ENCODE data around the gene TFEB. TPM values are rescaled to one million over a fixed set of nuclear protein-coding genes. Genes with fewer than 3 reads are reported as not detected.

Gene TFEB
- total RNA-seq, 4 donors from 2014 or later: 24.2 to 46.7 (median 33.1) TPM

DNA sequence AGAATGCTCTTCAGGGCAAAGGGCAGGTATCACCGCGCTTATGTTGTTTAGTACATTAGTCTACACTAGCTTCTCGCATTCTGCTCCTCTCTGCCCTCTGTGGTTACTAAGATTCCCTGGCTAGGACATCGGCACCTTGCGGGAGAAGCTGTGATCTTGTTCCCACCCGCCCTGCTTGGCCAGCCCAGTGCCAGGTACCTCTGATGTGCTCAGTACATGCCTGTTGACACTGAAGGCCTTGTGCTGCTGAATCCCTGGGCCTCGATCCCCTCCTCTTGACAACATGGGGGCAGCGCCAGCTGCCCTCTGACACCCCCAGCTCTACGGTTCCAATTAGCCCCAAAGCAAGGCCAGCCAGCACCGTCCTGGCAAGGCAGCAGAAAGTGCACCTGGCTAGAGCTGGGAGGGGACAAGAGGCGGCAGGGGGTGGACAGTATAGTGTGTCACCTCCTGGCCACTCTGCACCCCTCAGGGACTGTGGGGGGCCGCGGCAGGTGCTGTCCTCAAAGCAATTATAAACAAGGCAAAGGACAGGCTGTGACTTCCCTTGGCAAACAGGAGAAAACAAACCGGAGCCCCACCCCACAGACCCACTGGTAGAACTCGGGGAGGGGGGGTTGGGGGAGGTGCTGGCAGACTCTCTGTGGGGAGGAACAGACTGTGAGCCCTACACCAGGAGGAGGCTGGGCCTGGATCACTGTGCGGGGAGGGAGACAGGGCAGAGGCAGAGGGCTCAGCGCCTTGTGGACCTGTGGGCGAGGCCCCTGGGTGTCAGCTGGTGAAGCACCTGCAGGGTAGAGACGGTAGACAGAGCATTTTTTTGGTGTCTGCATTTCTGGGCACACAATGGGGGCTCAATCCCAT lies 7.1 kb downstream of the TFEB start:
- H3K4me3 ChIP-seq: no peak overlapping the region
- H3K27ac ChIP-seq (replicated peaks in 1 of 4): no peak overlapping the region
- WGBS: 74% methylated on average over 12 of the region's 19 CpGs
- intact Hi-C loops (cut with DNase I): no loop called here
- H3K36me3 ChIP-seq: peaks cover 0 to 8% (median 0%) of the 10 kb centered on the region in 4 donors
- H3K4me1 ChIP-seq: peaks cover 87 to 96% (median 94%) of the 10 kb centered on the region in 4 donors
- no peaks in the 10 kb centered on the region for H3K9me3 ChIP-seq
- no peaks in the 10 kb centered on the region for H3K27me3 ChIP-seq
- no peak for DNase-seq (ENCODE audit: extremely low spot score)
- TF ChIP-seq EP300 (IDR thresholded peaks at IDR 0.05) (no peak), POLR2A (IDR thresholded peaks at IDR 0.05; ENCODE audit: low read depth) (no peak), CTCF (IDR thresholded peaks at IDR 0.05) (no peak), POLR2AphosphoS5 (IDR thresholded peaks at IDR 0.05) (no peak)

DNA sequence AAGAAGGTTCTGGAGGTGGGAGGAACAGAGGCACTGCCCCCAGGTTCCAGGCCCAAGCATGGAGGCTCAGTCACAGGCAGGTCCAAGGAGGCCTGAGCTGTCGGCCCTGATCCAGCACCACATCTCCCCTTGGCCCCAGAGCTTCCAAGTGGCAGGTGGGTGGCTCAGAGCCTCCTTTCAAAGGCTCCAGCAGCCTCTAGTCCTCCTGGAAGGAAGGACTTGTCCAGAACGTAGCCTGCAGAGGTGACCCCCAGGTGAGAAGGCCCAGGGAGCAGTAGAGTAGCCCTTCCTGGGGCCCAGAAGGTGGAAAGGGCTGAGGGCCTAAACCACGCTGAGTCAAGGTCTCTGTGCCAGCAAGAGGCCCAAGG lies 7.7 kb downstream of the TFEB start:
- DNase-seq (ENCODE audit: extremely low spot score): no peak
- Histone ChIP-seq H3K4me3 (no peak overlapping the region), H3K36me3 (peaks cover 0 to 8% (median 0%) of the 10 kb centered on the region in 4 donors), H3K9me3 (no peaks in the 10 kb centered on the region), H3K27me3 (no peaks in the 10 kb centered on the region), H3K4me1 (peaks cover 87 to 96% (median 94%) of the 10 kb centered on the region in 4 donors), H3K27ac (replicated peaks in 1 of 4) (no peak overlapping the region)
- WGBS: 86% methylated on average over 3 of the region's 3 CpGs
- intact Hi-C loops (cut with DNase I): no loop called here
- TF ChIP-seq EP300 (IDR thresholded peaks at IDR 0.05) (no peak), POLR2A (IDR thresholded peaks at IDR 0.05; ENCODE audit: low read depth) (no peak), POLR2AphosphoS5 (IDR thresholded peaks at IDR 0.05) (no peak), CTCF (IDR thresholded peaks at IDR 0.05) (no peak)

DNA sequence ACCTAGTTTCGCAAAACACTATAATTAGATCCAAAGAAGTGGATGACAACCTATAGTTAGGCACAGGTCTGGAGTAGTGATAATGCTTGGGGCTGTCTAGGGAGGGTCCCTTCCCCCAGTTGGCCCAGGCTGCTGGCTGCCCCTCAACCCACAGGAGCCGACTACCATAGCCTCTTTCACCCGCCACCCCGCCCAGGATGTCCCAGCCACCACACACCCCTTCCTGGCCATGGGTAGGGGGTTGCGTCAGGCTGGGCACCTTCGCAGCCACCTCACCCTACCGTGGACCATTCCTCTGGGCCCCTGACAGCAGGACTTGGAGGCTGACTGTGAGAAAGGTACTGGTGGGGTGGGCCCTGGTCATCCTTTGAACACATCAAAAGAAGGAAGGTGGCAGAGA lies 8.5 kb downstream of the TFEB start:
- no peak overlapping the region for H3K27ac ChIP-seq (replicated peaks in 1 of 4)
- no peak for DNase-seq (ENCODE audit: extremely low spot score)
- peaks cover 88 to 96% (median 92%) of the 10 kb centered on the region in 4 donors for H3K4me1 ChIP-seq
- no peak for TF ChIP-seq EP300 (IDR thresholded peaks at IDR 0.05)
- no peak for TF ChIP-seq POLR2AphosphoS5 (IDR thresholded peaks at IDR 0.05)
- TF ChIP-seq CTCF (IDR thresholded peaks at IDR 0.05): no peak
- TF ChIP-seq POLR2A (IDR thresholded peaks at IDR 0.05; ENCODE audit: low read depth): no peak
- no peaks in the 10 kb centered on the region for H3K9me3 ChIP-seq
- H3K4me3 ChIP-seq: no peak overlapping the region
- 65% methylated on average over 7 of the region's 7 CpGs for WGBS
- no peaks in the 10 kb centered on the region for H3K27me3 ChIP-seq
- peaks cover 0 to 8% (median 0%) of the 10 kb centered on the region in 4 donors for H3K36me3 ChIP-seq
- intact Hi-C loops (cut with DNase I): no loop called here

DNA sequence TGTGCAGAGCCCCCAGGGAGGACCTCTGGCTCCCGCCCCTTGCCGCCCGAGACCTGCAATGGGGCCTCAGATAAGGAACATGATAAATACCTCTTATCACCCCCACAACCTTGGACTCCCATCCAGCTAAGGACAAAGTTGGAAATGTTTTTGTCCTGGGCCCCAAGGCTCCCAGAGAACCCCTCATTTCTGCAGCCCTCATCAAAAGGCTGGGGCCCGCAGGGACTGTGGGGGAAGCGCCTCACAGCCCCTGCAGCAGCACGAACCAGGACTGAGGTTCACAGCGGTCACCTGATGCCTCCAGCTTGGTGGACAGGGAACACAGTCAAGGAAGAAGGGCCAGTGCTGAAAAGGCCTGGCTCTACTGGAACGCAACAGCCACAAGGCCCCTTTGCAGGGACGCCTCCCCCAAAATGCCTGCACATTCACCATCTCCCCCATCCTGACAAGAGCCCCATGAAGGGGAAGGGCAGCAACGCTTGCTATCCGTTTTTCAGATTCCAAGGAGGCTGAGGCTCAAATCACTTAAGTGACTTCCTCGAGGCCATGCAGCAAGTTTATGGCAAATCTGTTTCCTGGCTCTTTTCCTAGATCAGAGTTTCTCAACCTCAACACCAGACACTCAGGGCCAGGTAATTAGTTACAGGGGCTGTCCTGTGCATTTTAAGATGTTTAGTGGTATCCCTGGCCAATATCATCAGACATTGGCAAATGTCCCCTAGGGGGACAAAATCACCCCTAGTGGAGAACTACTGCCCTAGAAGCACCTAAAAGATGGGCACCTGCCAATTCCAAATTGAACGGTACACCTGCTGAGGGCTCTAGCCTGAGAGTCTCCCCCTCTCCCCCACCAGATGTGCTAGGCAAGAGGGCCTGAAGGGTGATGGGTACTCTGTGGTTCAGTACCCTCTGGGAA lies 10.6 kb downstream of the TFEB start:
- WGBS: 80% methylated on average over 13 of the region's 13 CpGs
- Histone ChIP-seq H3K27ac (replicated peaks in 1 of 4) (peak overlapping the region in 1 of 4 donors; percentile 28), H3K4me1 (peaks cover 74 to 97% (median 89%) of the 10 kb centered on the region in 4 donors)

More for the DNA sequence above, 10.6 kb downstream of the TFEB start:
- Histone ChIP-seq H3K27me3 (no peaks in the 10 kb centered on the region), H3K4me3 (no peak overlapping the region), H3K36me3 (peaks cover 0 to 8% (median 0%) of the 10 kb centered on the region in 4 donors), H3K9me3 (no peaks in the 10 kb centered on the region)
- intact Hi-C loops (cut with DNase I): no loop called here
- TF ChIP-seq POLR2A (IDR thresholded peaks at IDR 0.05; ENCODE audit: low read depth) (no peak), EP300 (IDR thresholded peaks at IDR 0.05) (no peak), CTCF (IDR thresholded peaks at IDR 0.05) (no peak), POLR2AphosphoS5 (IDR thresholded peaks at IDR 0.05) (no peak)
- no peak for DNase-seq (ENCODE audit: extremely low spot score)

Data from esophagus muscularis mucosa (tissue), 4 donors.